Measurements from ENCODE around the gene PDPR. TPM values are rescaled to one million over a fixed set of nuclear protein-coding genes. Genes with fewer than 3 reads are reported as not detected.
"Not testable (repeated sequence)": the region's sequence is repeated elsewhere in the genome, so short reads cannot be mapped to it uniquely, and the experiment has no call there.

The PDPR gene
- total RNA-seq, 3 donors from 2014 or later, result 15.9 to 34.6 (median 20.9) TPM

DNA sequence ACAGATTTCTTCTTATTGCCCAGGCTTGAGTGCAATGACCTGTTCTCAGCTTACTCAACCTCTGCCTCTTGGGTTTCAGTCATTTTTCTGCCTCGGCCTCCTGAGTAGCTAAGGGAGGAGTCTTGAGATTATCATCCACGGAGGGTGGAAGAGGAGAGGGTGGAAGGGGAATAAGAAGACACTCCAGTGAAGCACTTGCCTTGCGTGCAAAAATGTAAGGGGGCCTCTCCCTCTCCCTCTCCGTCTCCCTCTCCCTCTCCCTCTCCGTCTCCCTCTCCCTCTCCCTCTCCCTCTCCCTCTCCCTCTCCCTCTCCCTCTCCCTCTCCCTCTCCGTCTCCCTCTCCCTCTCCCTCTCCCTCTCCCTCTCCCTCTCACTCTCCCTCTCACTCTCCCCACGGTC, 89.4 kb downstream of the PDPR start:
- not testable (repeated sequence) for H3K9me3 Mint-ChIP-seq; DNase-seq; ATAC-seq; H3K4me1 Mint-ChIP-seq (ENCODE audit: low read depth); H3K4me3 Mint-ChIP-seq; H3K27me3 Mint-ChIP-seq (ENCODE audit: low read depth); H3K36me3 Mint-ChIP-seq (ENCODE audit: insufficient read depth)

DNA sequence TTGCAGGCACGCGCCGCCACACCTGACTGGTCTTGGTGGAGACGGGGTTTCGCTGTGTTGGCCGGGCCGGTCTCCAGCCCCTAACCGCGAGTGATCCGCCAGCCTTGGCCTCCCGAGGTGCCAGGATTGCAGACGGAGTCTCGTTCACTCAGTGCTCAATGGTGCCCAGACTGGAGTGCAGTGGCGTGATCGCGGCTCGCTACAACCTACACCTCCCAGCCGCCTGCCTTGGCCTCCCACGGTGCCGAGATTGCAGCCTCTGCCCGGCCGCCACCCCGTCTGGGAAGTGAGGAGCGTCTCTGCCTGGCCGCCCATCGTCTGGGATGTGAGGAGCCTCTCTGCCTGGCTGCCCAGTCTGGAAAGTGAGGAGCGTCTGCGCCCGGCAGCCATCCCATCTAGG, 89.9 kb downstream of the PDPR start:
- H3K4me3 Mint-ChIP-seq; H3K36me3 Mint-ChIP-seq (ENCODE audit: insufficient read depth); H3K9me3 Mint-ChIP-seq; H3K4me1 Mint-ChIP-seq (ENCODE audit: low read depth); DNase-seq; H3K27me3 Mint-ChIP-seq (ENCODE audit: low read depth); ATAC-seq: not testable (repeated sequence)

DNA sequence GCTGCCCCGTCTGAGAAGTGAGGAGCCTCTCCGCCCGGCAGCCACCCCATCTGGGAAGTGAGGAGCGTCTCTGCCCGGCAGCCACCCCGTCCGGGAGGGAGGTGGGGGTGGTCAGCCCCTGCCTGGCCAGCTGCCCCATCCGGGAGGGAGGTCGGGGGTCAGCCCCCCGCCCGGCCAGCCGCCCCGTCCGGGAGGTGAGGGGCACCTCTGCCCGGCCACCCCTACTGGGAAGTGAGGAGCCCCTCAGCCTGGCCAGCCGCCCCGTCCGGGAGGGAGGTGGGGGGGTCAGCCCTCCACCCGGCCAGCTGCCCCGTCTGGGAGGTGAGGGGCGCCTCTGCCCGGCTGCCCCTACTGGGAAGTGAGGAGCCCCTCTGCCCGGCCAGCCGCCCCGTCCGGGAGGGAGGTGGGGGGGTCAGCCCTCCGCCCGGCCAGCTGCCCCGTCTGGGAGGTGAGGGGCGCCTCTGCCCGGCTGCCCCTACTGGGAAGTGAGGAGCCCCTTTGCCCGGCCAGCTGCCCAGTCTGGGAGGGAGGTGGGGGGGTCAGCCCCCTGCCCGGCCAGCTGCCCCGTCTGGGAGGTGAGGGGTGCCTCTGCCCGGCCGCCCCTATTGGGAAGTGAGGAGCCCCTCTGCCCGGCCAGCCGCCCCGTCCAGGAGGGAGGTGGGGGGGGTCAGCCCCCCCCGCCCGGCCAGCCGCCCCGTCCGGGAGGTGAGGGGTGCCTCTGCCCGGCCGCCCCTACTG, 90.7 kb downstream of the PDPR start:
- peaks cover 11% of the 10 kb centered on the region for H3K36me3 Mint-ChIP-seq (ENCODE audit: insufficient read depth)
- H3K4me1 Mint-ChIP-seq (ENCODE audit: low read depth); DNase-seq; H3K27me3 Mint-ChIP-seq (ENCODE audit: low read depth); H3K9me3 Mint-ChIP-seq; ATAC-seq; H3K4me3 Mint-ChIP-seq: not testable (repeated sequence)

DNA sequence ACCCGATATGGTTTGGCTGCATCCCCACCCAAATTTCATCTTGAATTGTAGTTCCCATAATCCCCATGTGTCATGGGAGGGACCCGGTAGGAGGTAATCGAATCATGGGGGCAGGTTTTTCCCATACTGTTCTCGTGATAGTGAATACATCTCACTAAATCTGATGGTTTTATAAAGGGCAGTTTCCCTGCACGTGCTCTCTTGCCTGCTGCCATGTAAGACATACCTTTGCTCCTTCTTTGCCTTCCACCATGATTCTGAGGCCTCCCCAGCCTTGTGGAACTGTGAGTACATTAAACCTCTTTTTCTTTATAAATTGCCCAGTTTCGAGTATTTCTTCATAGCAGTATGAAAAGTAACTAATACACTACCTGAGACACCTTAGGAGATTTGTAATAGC, 92.2 kb downstream of the PDPR start:
- not testable (repeated sequence) for H3K4me1 Mint-ChIP-seq (ENCODE audit: low read depth); DNase-seq; H3K9me3 Mint-ChIP-seq; H3K27me3 Mint-ChIP-seq (ENCODE audit: low read depth); ATAC-seq; H3K4me3 Mint-ChIP-seq
- H3K36me3 Mint-ChIP-seq (ENCODE audit: insufficient read depth), result peaks cover 14% of the 10 kb centered on the region

Other genes with a start within 250 kb of the PDPR start
- gene CLEC18A, start 163.0 kb upstream of the PDPR start, total RNA-seq, result 1 to 10 TPM in 1 of 3 donors, under 1 TPM in 2; 0.51 to 1.1 (median 0.76) TPM
- gene CLEC18C, start 59.5 kb downstream of the PDPR start, total RNA-seq, result under 1 TPM in 2 of 3 donors, not detected in 1; 0.38 to 0.53 TPM
- 10 to 100 TPM; 50.9 to 52.4 (median 52.2) TPM for gene EXOSC6, start 137.6 kb downstream of the PDPR start, total RNA-seq
- gene AARS1, start 175.2 kb downstream of the PDPR start, total RNA-seq, result 100 to 1,000 TPM; 130 to 168 (median 139) TPM
- 10 to 100 TPM; 19.7 to 24.4 (median 21.8) TPM for gene DDX19B, start 184.9 kb downstream of the PDPR start, total RNA-seq
- gene DDX19A, start 232.6 kb downstream of the PDPR start, total RNA-seq, result 10 to 100 TPM; 77.5 to 86.6 (median 78.7) TPM